Neural crest cell (in vitro differentiated cells): Measurements from ENCODE around the gene CCDC91. TPM values are rescaled to one million over a fixed set of nuclear protein-coding genes. Genes with fewer than 3 reads are reported as not detected.

Experiments
- DNase-seq: peaks from one replicate; pipeline ENCODE4 v3.0.0; 2021; ENCODE audit warnings: low read depth, mixed read lengths, low spot score
- H3K27ac Mint-ChIP-seq: one replicate; pipeline ENCODE4 v1.8.0; 2021; ENCODE audit warnings: mild to moderate bottlenecking, mixed read lengths; ENCODE audit not compliant: unreplicated experiment
- H3K27me3 Mint-ChIP-seq: 2 replicates; pipeline ENCODE4 v1.8.0; 2021; ENCODE audit warnings: low read depth, mild to moderate bottlenecking, mixed read lengths
- H3K36me3 Mint-ChIP-seq: 2 replicates; pipeline ENCODE4 v1.8.0; 2021; ENCODE audit warnings: low read depth, mild to moderate bottlenecking, mixed read lengths
- H3K4me1 Mint-ChIP-seq: 2 replicates; pipeline ENCODE4 v1.8.0; 2021; ENCODE audit warnings: mixed read lengths
- H3K4me3 Mint-ChIP-seq: one replicate; pipeline ENCODE4 v1.8.0; 2021; ENCODE audit warnings: mild to moderate bottlenecking, mixed read lengths
- H3K9me3 Mint-ChIP-seq: 2 replicates; pipeline ENCODE4 v1.8.0; 2021; ENCODE audit warnings: mixed read lengths
- total RNA-seq: library from RNA; stranded (reverse); gene quantifications from 2 replicates; pipeline ENCODE4 v1.2.1, GENCODE V29; 2021
- TF ChIP-seq, protein P1 (sequence below): fragments of 200-600 bp; sonication (generic); conservative IDR thresholded peaks from 2 replicates; pipeline ENCODE4 v1.5.0; 2021; ENCODE audit warnings: antibody characterized with exemption, mild to moderate bottlenecking

The CCDC91 gene
- total RNA-seq, 1 donor from 2014 or later = 13.9 TPM

DNA sequence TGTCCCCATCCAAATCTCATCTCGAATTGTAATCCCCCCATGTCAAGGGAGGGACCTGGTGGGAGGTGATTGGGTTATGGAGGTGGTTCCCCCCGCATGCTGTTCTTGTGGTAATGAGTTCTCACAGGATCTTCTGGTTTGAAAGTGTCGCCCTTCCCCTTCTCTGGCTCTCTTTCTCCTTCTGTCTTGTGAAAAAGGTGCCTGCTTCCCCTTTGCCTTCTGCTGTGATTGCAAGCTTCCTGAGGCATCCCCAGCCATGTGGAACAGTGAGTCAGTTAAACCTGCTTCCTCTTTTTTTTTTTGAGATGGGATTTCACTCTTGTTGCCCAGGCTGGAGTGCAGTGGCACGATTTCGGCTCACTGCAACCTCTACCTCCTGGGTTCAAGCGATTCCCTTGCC, 104.0 kb downstream of the CCDC91 start:
- Mint-ChIP-seq H3K4me1 (no peaks in the 10 kb centered on the region), H3K36me3 (peaks cover 9% of the 10 kb centered on the region), H3K27me3 (no peaks in the 10 kb centered on the region), H3K4me3 (no peak overlapping the region), H3K27ac (no peak overlapping the region), H3K9me3 (peaks cover 6% of the 10 kb centered on the region)
- no peak for DNase-seq
- TF ChIP-seq, protein P1, sequence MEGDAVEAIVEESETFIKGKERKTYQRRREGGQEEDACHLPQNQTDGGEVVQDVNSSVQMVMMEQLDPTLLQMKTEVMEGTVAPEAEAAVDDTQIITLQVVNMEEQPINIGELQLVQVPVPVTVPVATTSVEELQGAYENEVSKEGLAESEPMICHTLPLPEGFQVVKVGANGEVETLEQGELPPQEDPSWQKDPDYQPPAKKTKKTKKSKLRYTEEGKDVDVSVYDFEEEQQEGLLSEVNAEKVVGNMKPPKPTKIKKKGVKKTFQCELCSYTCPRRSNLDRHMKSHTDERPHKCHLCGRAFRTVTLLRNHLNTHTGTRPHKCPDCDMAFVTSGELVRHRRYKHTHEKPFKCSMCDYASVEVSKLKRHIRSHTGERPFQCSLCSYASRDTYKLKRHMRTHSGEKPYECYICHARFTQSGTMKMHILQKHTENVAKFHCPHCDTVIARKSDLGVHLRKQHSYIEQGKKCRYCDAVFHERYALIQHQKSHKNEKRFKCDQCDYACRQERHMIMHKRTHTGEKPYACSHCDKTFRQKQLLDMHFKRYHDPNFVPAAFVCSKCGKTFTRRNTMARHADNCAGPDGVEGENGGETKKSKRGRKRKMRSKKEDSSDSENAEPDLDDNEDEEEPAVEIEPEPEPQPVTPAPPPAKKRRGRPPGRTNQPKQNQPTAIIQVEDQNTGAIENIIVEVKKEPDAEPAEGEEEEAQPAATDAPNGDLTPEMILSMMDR = no peak

DNA sequence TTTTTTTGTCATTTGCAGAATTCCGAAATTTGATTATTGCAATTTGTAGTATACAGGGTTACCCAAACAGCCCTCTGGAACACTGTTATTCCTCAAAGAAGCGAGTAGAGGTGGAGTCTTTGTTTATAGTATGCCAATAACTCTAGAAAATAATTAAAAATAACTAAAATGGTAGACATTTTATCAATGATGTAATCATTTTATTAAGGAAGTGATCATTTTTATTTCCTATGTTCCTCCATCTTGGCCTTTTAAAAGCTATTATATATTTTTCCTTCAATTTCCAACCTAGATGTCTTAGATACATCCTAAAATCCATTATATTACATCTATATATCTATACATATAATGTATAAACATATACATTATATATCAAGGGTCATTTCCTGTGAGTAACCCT, 106.0 kb downstream of the CCDC91 start:
- TF ChIP-seq, protein P1 = no peak
- H3K27ac Mint-ChIP-seq = no peak overlapping the region
- H3K9me3 Mint-ChIP-seq = no peaks in the 10 kb centered on the region
- no peak for DNase-seq
- H3K4me1 Mint-ChIP-seq = no peaks in the 10 kb centered on the region
- H3K27me3 Mint-ChIP-seq = no peaks in the 10 kb centered on the region
- no peaks in the 10 kb centered on the region for H3K36me3 Mint-ChIP-seq
- H3K4me3 Mint-ChIP-seq = no peak overlapping the region

DNA sequence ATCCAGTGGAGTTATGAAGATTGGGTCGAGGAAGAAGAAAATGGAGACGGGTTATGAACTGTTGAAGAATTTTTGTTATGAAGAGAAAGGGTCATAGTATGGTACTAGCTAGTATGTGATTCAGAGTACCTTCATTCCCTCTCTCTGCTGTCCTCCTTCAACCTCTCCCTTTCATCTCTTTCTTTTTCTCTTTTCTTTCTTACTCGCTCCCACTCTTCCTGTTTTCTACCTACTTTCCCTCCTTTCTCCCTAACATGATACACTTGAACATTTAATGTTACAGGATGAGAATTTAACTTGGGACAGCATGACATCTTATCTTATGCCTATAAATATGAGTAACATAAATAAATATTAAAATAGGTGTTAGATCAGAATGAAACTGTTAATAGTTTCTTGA, 112.9 kb downstream of the CCDC91 start:
- Mint-ChIP-seq H3K27ac (no peak overlapping the region), H3K36me3 (no peaks in the 10 kb centered on the region), H3K27me3 (no peaks in the 10 kb centered on the region), H3K4me3 (no peak overlapping the region), H3K9me3 (no peaks in the 10 kb centered on the region), H3K4me1 (no peaks in the 10 kb centered on the region)
- TF ChIP-seq, protein P1 = no peak
- no peak for DNase-seq

DNA sequence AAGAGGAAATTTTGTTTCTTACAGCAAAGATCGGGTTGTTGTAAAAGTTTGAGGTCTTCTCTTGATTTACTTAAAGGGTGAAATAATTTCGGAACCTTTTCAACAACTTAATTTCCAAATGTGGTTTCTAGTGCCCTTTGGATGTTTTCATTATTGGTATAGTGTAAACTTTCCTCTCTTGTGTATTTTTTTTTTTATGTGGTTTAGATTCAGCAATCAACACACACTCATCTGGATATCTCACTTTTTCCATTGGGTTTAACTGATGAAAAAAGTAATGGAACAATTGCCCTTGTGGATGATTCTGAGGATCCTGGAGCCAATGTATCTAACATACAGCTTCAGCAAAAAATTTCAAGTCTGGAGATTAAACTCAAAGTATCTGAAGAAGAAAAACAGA, 116.3 kb downstream of the CCDC91 start:
- Mint-ChIP-seq H3K4me3 (no peak overlapping the region), H3K36me3 (peaks cover 11% of the 10 kb centered on the region), H3K9me3 (no peaks in the 10 kb centered on the region), H3K27me3 (no peaks in the 10 kb centered on the region), H3K4me1 (no peaks in the 10 kb centered on the region), H3K27ac (no peak overlapping the region)
- DNase-seq = no peak
- TF ChIP-seq, protein P1 = no peak

DNA sequence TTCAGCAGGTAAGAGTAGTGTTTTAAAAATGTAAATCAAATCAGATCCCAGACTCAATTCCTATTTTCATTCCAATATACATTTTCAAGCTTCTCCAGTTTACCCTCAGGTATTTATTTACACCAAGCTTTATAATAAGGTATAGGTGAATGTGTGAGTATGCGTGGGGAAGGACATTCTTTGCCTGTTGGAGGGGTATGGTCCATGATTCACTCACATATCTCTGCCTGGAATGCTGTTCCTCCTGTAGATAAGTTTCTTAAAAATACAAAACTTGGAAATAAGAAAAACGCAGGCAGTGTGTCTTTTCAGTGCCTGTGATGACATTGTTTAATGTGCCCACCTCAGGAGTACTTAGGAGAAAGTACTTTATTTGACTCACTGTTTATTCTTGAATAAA, 118.6 kb downstream of the CCDC91 start:
- peaks cover 7% of the 10 kb centered on the region for H3K4me1 Mint-ChIP-seq
- no peak overlapping the region for H3K4me3 Mint-ChIP-seq
- H3K27ac Mint-ChIP-seq = no peak overlapping the region

More for the DNA sequence above, 118.6 kb downstream of the CCDC91 start:
- no peaks in the 10 kb centered on the region for H3K9me3 Mint-ChIP-seq
- H3K36me3 Mint-ChIP-seq = peaks cover 11% of the 10 kb centered on the region
- DNase-seq = no peak
- H3K27me3 Mint-ChIP-seq = no peaks in the 10 kb centered on the region
- TF ChIP-seq, protein P1 = no peak
